ENCODE results near the gene FUT1. TPM values are rescaled to one million over a fixed set of nuclear protein-coding genes. Genes with fewer than 3 reads are reported as not detected.

FUT1 gene
- total and polyA plus RNA-seq, 9 of the 15 experiments (the other 6 are each of a cell fraction or from before 2014, with no cell fraction given): 2.3 to 18.5 (median 8.8) TPM

- TF ChIP-seq ZNF609 (CRISPR knock-in tag; IDR thresholded peaks at IDR 0.05; ENCODE audit: borderline replicate concordance) (no peak), SETDB1 (IDR thresholded peaks at IDR 0.05; ENCODE audit: low read length) (no peak), E2F5 (CRISPR knock-in tag; IDR thresholded peaks at IDR 0.05) (no peak), ZNF324 (CRISPR knock-in tag; IDR thresholded peaks at IDR 0.05) (no peak), HMGN3 (IDR thresholded peaks at IDR 0.05; ENCODE audit: borderline replicate concordance, extremely low read depth, insufficient read length, low read depth, low read length) (peak; percentile 79), ZSCAN29 (IDR thresholded peaks at IDR 0.05) (0 out of 2 replicates have a peak, but pooled peaks have one; percentile 21), CAMTA2 (CRISPR knock-in tag; conservative IDR thresholded peaks at IDR 0.05) (no peak), ZNF740 (CRISPR knock-in tag; IDR thresholded peaks at IDR 0.05) (0 out of 2 replicates have a peak, but pooled peaks have one; percentile 46), ZNF740 (tag; IDR thresholded peaks at IDR 0.05) (no peak), TSHZ1 (CRISPR knock-in tag; IDR thresholded peaks at IDR 0.05) (no peak), KLF6 (CRISPR knock-in tag; IDR thresholded peaks at IDR 0.05; ENCODE audit: borderline replicate concordance) (no peak), CBX3 (IDR thresholded peaks at IDR 0.05; ENCODE audit: borderline replicate concordance in 1 of 2, low read length in 2 of 2) (no peak; a peak in 1 of 3 replicates), FUS (optimal IDR thresholded peaks at IDR 0.05; ENCODE audit: low read depth, low read length) (peak; percentile 65), MTA3 (IDR thresholded peaks at IDR 0.05; ENCODE audit: borderline replicate concordance) (peak; percentile 86), FOXP1 (CRISPR knock-in tag; IDR thresholded peaks at IDR 0.05) (0 out of 2 replicates have a peak, but pooled peaks have one; percentile 65), CBX1 (IDR thresholded peaks at IDR 0.05; ENCODE audit: low read depth) (peak; percentile 82; the same call in 1 of the 2 replicates), POLR2AphosphoS2 (IDR thresholded peaks at IDR 0.05; ENCODE audit: low read length) (no peak)
These were observed 13.7 kb downstream of the FUT1 start (continued) for GRCh38 chr19:48738557-48739403.

Data from K562 (cell line).